ENCODE results near the gene SAC3D1. TPM values are rescaled to one million over a fixed set of nuclear protein-coding genes. Genes with fewer than 3 reads are reported as not detected.
"Not testable (repeated sequence)": the region's sequence is repeated elsewhere in the genome, so short reads cannot be mapped to it uniquely, and the experiment has no call there.

SAC3D1 gene
- polyA plus RNA-seq, 4 donors = 6.9 to 18.1 (median 9.0) TPM

DNA sequence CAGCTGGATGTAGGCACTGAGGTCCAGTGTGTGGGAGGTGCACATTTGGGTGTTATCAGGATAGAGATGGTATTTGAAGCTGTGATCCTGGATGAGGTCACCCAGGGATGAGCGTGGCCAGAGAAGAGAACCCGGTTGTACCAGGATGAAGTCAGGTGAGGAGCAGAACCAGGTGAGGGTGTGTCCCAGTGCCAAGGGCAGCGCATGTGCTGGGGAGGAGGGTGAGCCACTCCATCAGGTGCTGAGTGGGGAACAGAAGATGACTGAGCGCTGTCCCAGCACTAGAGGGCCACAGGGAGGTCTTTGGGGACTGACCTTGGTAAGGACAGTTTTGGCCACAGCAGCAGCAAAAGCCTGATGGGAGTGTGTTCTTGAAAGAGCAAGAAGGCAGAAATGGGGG lies 24.3 kb upstream of the SAC3D1 start:
- H3K36me3 ChIP-seq (ENCODE audit: control insufficient read depth in 3 of 3, insufficient read depth in 2 of 3, low read depth in 1 of 3, low read length in 3 of 3) = peaks cover 0 to 44% (median 2%) of the 10 kb centered on the region in 3 donors
- peaks cover 0 to 2% (median 0%) of the 10 kb centered on the region in 3 donors for H3K27me3 ChIP-seq (ENCODE audit: control insufficient read depth in 3 of 3, insufficient read depth in 3 of 3, low read length in 3 of 3)
- H3K9me3 ChIP-seq (ENCODE audit: control insufficient read depth in 2 of 2, insufficient read depth in 1 of 2, low read depth in 1 of 2, low read length in 1 of 2) = no peaks in the 10 kb centered on the region
- H3K4me3 ChIP-seq (ENCODE audit: low read depth in 1 of 3, low read length in 3 of 3) = no peak overlapping the region
- WGBS, 3 donors = 78 to 83% (median 81%) methylated on average over 4 of the region's 4 CpGs
- no peak for DNase-seq
- H3K4me1 ChIP-seq (ENCODE audit: control insufficient read depth in 3 of 3, insufficient read depth in 2 of 3, low read depth in 1 of 3, low read length in 2 of 3) = peaks cover 0 to 15% (median 0%) of the 10 kb centered on the region in 3 donors
- no peak for FAIRE-seq
- no peak overlapping the region for H3K27ac ChIP-seq (ENCODE audit: low read depth in 1 of 3, low read length in 2 of 3)

DNA sequence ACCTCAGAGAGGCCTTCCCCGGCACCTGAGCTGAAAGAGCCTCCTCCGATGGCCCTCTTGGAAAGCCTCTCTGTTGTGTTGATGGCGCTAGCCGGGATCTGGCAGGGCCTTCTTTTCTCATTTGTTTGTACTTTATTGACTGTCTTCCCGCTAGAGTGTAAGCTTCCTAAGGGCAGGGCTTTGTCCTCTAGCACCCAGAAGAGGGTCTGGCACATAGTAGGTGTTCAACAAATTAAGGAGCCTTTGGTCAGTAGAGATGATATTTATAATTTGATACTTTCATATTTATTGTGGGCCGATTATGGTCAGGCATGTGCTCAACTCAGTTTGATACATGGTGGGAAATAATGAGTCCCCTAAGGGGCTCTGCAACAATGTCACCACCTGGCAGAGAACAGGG lies 23.1 kb upstream of the SAC3D1 start:
- WGBS, 3 donors = 96 to 98% (median 96%) methylated on average over 6 of the region's 6 CpGs
- Histone ChIP-seq H3K9me3 (ENCODE audit: control insufficient read depth in 2 of 2, insufficient read depth in 1 of 2, low read depth in 1 of 2, low read length in 1 of 2) (no peaks in the 10 kb centered on the region), H3K4me1 (ENCODE audit: control insufficient read depth in 3 of 3, insufficient read depth in 2 of 3, low read depth in 1 of 3, low read length in 2 of 3) (peaks cover 0 to 15% (median 0%) of the 10 kb centered on the region in 3 donors), H3K27ac (ENCODE audit: low read depth in 1 of 3, low read length in 2 of 3) (no peak overlapping the region), H3K27me3 (ENCODE audit: control insufficient read depth in 3 of 3, insufficient read depth in 3 of 3, low read length in 3 of 3) (no peaks in the 10 kb centered on the region), H3K36me3 (ENCODE audit: control insufficient read depth in 3 of 3, insufficient read depth in 2 of 3, low read depth in 1 of 3, low read length in 3 of 3) (peaks cover 0 to 51% (median 2%) of the 10 kb centered on the region in 3 donors), H3K4me3 (ENCODE audit: low read depth in 1 of 3, low read length in 3 of 3) (no peak overlapping the region)
- DNase-seq (no peak), FAIRE-seq (no peak)

DNA sequence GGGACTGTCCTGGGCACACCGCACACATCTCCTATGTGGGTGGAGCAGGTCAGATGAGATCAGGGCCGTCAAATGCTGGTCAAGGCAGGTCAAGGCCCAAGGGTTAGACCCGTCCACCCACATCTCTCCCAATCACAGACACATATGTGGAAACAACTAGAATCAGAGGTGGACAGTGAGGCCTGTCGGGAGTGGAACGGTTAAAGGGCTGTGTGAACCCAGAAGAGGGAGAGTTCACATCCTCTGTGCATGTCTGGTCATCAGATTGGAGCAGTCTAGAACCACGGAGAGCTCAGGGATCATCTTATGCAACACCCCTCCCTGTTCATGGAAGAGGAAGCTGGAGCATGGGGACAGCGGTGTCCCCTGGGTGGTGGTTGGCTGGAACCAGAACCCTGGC lies 21.2 kb upstream of the SAC3D1 start:
- FAIRE-seq = no peak
- peaks cover 0 to 51% (median 2%) of the 10 kb centered on the region in 3 donors for H3K36me3 ChIP-seq (ENCODE audit: control insufficient read depth in 3 of 3, insufficient read depth in 2 of 3, low read depth in 1 of 3, low read length in 3 of 3)

DNA sequence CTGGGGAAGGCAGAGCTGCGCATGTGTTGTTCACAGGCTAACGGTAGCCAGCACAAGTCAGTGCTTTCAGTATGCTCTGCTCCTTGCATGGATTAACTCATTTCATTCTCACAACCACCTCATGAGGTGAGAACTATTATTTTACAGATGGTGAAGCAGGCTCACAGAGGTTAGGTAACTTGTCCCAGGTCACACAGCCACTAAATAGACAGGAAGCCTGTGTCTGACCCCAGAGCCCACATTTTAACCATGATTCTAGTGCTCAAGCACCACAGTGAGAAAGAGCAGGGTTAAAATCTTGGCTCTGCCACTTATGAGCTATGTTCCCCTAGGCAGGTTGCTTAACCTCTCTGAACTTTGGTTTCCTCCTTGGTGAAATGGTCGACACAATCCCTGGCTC lies 20.0 kb upstream of the SAC3D1 start:
- 67 to 85% (median 80%) methylated on average over 3 of the region's 3 CpGs for WGBS, 3 donors
- FAIRE-seq = no peak

More for the DNA sequence above, 21.2 kb upstream of the SAC3D1 start:
- H3K4me3 ChIP-seq (ENCODE audit: low read depth in 1 of 3, low read length in 3 of 3) = no peak overlapping the region
- WGBS, 3 donors = 79 to 86% (median 80%) methylated on average over 7 of the region's 7 CpGs
- no peak overlapping the region for H3K27ac ChIP-seq (ENCODE audit: low read depth in 1 of 3, low read length in 2 of 3)
- peaks cover 0 to 21% (median 0%) of the 10 kb centered on the region in 3 donors for H3K4me1 ChIP-seq (ENCODE audit: control insufficient read depth in 3 of 3, insufficient read depth in 2 of 3, low read depth in 1 of 3, low read length in 2 of 3)
- no peaks in the 10 kb centered on the region for H3K27me3 ChIP-seq (ENCODE audit: control insufficient read depth in 3 of 3, insufficient read depth in 3 of 3, low read length in 3 of 3)
- H3K9me3 ChIP-seq (ENCODE audit: control insufficient read depth in 2 of 2, insufficient read depth in 1 of 2, low read depth in 1 of 2, low read length in 1 of 2) = no peaks in the 10 kb centered on the region
- no peak for DNase-seq

DNA sequence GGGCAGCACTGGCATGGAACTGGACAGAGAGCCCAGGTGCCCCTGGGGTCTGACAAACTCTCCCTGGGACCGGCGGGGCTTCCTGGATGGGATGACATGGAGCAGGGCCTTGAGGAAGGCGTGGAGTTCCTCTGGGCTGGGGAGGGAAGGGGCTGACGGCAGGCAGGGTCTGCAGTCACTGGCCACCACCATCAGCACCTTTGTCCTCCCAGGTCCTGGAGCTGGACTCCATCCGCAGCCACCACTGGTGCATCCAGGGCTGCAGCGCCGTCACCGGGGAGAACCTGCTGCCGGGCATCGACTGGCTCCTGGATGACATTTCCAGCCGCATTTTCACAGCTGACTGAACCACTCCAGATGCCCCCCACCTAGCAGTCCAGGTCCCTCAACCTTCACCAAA lies 19.5 kb upstream of the SAC3D1 start:
- WGBS, 3 donors = 92 to 98% (median 94%) methylated on average over 8 to 11 of the region's 11 CpGs
- Histone ChIP-seq H3K4me3 (ENCODE audit: low read depth in 1 of 3, low read length in 3 of 3) (no peak overlapping the region), H3K27ac (ENCODE audit: low read depth in 1 of 3, low read length in 2 of 3) (no peak overlapping the region), H3K9me3 (ENCODE audit: control insufficient read depth in 2 of 2, insufficient read depth in 1 of 2, low read depth in 1 of 2, low read length in 1 of 2) (no peaks in the 10 kb centered on the region), H3K27me3 (ENCODE audit: control insufficient read depth in 3 of 3, insufficient read depth in 3 of 3, low read length in 3 of 3) (no peaks in the 10 kb centered on the region), H3K4me1 (ENCODE audit: control insufficient read depth in 3 of 3, insufficient read depth in 2 of 3, low read depth in 1 of 3, low read length in 2 of 3) (peaks cover 0 to 18% (median 0%) of the 10 kb centered on the region in 3 donors), H3K36me3 (ENCODE audit: control insufficient read depth in 3 of 3, insufficient read depth in 2 of 3, low read depth in 1 of 3, low read length in 3 of 3) (peaks cover 0 to 50% (median 2%) of the 10 kb centered on the region in 3 donors)
- FAIRE-seq (no peak), DNase-seq (no peak)

More for the DNA sequence above, 20.0 kb upstream of the SAC3D1 start:
- H3K27ac ChIP-seq (ENCODE audit: low read depth in 1 of 3, low read length in 2 of 3) = no peak overlapping the region
- no peaks in the 10 kb centered on the region for H3K27me3 ChIP-seq (ENCODE audit: control insufficient read depth in 3 of 3, insufficient read depth in 3 of 3, low read length in 3 of 3)
- no peaks in the 10 kb centered on the region for H3K9me3 ChIP-seq (ENCODE audit: control insufficient read depth in 2 of 2, insufficient read depth in 1 of 2, low read depth in 1 of 2, low read length in 1 of 2)
- peaks cover 0 to 18% (median 0%) of the 10 kb centered on the region in 3 donors for H3K4me1 ChIP-seq (ENCODE audit: control insufficient read depth in 3 of 3, insufficient read depth in 2 of 3, low read depth in 1 of 3, low read length in 2 of 3)
- no peak for DNase-seq
- peaks cover 0 to 53% (median 2%) of the 10 kb centered on the region in 3 donors for H3K36me3 ChIP-seq (ENCODE audit: control insufficient read depth in 3 of 3, insufficient read depth in 2 of 3, low read depth in 1 of 3, low read length in 3 of 3)
- no peak overlapping the region for H3K4me3 ChIP-seq (ENCODE audit: low read depth in 1 of 3, low read length in 3 of 3)

DNA sequence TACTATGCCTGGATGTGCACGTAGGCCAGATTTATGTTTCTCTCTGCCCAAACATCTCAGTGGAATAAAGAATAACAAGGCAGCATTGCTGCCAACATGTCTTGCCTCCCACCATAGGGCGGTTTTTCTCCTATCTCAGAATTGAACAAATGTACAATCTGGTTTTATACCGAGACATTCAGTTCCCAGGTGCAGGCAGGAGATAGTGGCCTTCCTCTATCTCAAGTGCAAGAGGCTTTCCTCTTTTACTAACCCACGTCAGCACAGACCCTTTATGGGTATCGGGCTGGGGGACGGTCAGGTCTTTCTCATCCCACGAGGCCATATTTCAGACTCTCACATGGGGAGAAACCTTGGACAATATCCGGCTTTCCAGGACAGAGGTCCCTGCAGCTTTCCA lies 17.5 kb upstream of the SAC3D1 start:
- not testable (repeated sequence) for H3K9me3 ChIP-seq (ENCODE audit: control insufficient read depth in 2 of 2, insufficient read depth in 1 of 2, low read depth in 1 of 2, low read length in 1 of 2); FAIRE-seq; H3K27me3 ChIP-seq (ENCODE audit: control insufficient read depth in 3 of 3, insufficient read depth in 3 of 3, low read length in 3 of 3); DNase-seq; H3K4me3 ChIP-seq (ENCODE audit: low read depth in 1 of 3, low read length in 3 of 3)
- peaks cover 0 to 24% (median 2%) of the 10 kb centered on the region in 3 donors for H3K4me1 ChIP-seq (ENCODE audit: control insufficient read depth in 3 of 3, insufficient read depth in 2 of 3, low read depth in 1 of 3, low read length in 2 of 3)
- 63 to 76% (median 66%) methylated on average over 8 of the region's 8 CpGs for WGBS, 3 donors
- peak overlapping the region in 1 of 3 donors; percentile 36 for H3K27ac ChIP-seq (ENCODE audit: low read depth in 1 of 3, low read length in 2 of 3)
- H3K36me3 ChIP-seq (ENCODE audit: control insufficient read depth in 3 of 3, insufficient read depth in 2 of 3, low read depth in 1 of 3, low read length in 3 of 3) = peaks cover 0 to 35% (median 0%) of the 10 kb centered on the region in 3 donors

DNA sequence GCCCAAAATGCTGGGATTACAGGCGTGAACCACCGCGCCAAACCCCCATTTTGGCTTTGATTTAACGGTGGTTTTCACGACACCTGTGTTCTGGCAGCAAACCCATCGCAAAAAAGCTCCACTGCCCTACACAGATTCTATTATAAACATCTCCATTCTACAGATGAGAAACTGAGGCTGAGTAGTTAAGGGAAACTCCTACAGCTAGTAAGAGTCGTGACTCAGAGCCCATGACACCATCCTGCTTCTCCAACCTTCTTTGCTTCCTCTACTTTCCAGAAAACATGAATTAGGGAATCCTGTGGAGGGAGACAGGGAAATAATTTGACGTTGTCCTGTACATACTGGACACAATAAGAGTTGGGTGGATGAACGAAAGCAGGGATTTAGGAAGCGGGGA lies 14.2 kb upstream of the SAC3D1 start:
- Histone ChIP-seq H3K4me1 (ENCODE audit: control insufficient read depth in 3 of 3, insufficient read depth in 2 of 3, low read depth in 1 of 3, low read length in 2 of 3) (peaks cover 0 to 24% (median 2%) of the 10 kb centered on the region in 3 donors), H3K27ac (ENCODE audit: low read depth in 1 of 3, low read length in 2 of 3) (peak overlapping the region in 2 of 3 donors; percentile 94 to 99), H3K36me3 (ENCODE audit: control insufficient read depth in 3 of 3, insufficient read depth in 2 of 3, low read depth in 1 of 3, low read length in 3 of 3) (peaks cover 0 to 20% (median 0%) of the 10 kb centered on the region in 3 donors), H3K9me3 (ENCODE audit: control insufficient read depth in 2 of 2, insufficient read depth in 1 of 2, low read depth in 1 of 2, low read length in 1 of 2) (no peaks in the 10 kb centered on the region), H3K27me3 (ENCODE audit: control insufficient read depth in 3 of 3, insufficient read depth in 3 of 3, low read length in 3 of 3) (no peaks in the 10 kb centered on the region), H3K4me3 (ENCODE audit: low read depth in 1 of 3, low read length in 3 of 3) (peak overlapping the region in 1 of 3 donors; percentile 64)
- 50 to 60% (median 60%) methylated on average over 10 of the region's 10 CpGs for WGBS, 3 donors
- DNase-seq = no peak
- FAIRE-seq = no peak

DNA sequence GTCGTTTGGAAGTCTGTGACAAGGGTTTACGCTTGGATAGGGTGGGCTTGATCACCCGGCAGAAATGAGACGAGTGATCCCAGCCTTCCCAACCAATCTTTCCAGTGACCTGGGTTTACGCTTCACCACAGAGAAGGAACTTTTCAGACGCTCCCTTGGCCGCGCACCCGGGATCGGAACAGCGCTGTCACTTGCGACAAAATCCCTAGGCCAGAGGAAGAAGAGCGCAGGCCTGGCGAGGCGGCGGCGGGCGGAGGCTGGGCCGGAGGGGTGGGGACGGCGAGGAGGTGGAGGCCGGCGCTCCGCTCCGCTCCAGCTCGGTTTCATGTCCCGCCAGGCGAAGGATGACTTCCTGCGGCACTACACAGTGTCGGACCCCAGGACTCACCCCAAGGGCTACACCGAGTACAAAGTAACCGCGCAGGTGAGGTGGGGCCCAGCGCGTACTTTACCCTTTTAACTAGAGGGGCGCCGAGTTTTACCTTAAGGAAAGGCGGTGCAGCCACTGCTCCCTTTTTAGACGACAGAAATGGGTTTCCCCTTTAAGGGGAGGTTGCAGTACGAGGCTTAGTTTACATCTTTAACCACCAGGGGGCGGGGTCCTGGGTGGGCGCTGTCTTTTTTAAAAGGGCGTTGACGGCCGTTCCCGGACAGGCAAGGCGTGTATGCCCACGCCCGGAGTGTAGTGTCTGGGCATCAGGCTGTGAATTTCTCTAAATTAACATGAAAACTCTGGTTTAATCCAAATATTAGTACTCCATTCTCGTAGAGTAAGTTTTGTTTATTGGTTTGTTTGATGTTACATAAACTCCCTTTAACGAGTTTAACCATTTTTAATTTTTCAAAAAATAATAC lies 13.6 kb upstream of the SAC3D1 start, which contains the start of gene SNX15:
Gene SNX15, plus strand, starts transcription at position 227 of the 855 bp plus-strand sequence. Its CDS starts 99 bp downstream, at position 326.
- Histone ChIP-seq H3K27ac (ENCODE audit: low read depth in 1 of 3, low read length in 2 of 3) (peak within 1 kb of the TSS; percentile 87 to 99 (median 94)), H3K4me1 (ENCODE audit: control insufficient read depth in 3 of 3, insufficient read depth in 2 of 3, low read depth in 1 of 3, low read length in 2 of 3) (peaks cover 0 to 24% (median 2%) of the 10 kb centered on the region in 3 donors), H3K36me3 (ENCODE audit: control insufficient read depth in 3 of 3, insufficient read depth in 2 of 3, low read depth in 1 of 3, low read length in 3 of 3) (peaks cover 0 to 22% (median 0%) of the 10 kb centered on the region in 3 donors), H3K27me3 (ENCODE audit: control insufficient read depth in 3 of 3, insufficient read depth in 3 of 3, low read length in 3 of 3) (no peaks in the 10 kb centered on the region), H3K9me3 (ENCODE audit: control insufficient read depth in 2 of 2, insufficient read depth in 1 of 2, low read depth in 1 of 2, low read length in 1 of 2) (no peaks in the 10 kb centered on the region), H3K4me3 (ENCODE audit: low read depth in 1 of 3, low read length in 3 of 3) (peak within 1 kb of the TSS; percentile 39 to 64 (median 57))
- FAIRE-seq (no peak), DNase-seq (peak; percentile 97 to 99)
- WGBS, 3 donors = 1% methylated on average over 46 to 51 of the region's 51 CpGs
